ENCODE measurements around the gene MYO7B. TPM values are rescaled to one million over a fixed set of nuclear protein-coding genes. Genes with fewer than 3 reads are reported as not detected.

MYO7B gene
- total RNA-seq, 1 donor from 2014 or later, result 0.04 TPM

- Mint-ChIP-seq H3K36me3 (no peaks in the 10 kb centered on the region), H3K4me3 (no peak overlapping the region), H3K27ac (no peak overlapping the region), H3K9me3 (no peaks in the 10 kb centered on the region), H3K4me1 (peaks cover 9% of the 10 kb centered on the region), H3K27me3 (ENCODE audit: low read depth) (no peaks in the 10 kb centered on the region)
- no peak for TF ChIP-seq CTCF (IDR thresholded peaks at IDR 0.05; ENCODE audit: unreplicated experiment)
- DNase-seq (ENCODE audit: low spot score in 2 of 2, unreplicated experiment in 2 of 2), result no peak
Measured at GRCh38 chr2:127656569-127657231, 121.2 kb downstream of the MYO7B start.

DNA sequence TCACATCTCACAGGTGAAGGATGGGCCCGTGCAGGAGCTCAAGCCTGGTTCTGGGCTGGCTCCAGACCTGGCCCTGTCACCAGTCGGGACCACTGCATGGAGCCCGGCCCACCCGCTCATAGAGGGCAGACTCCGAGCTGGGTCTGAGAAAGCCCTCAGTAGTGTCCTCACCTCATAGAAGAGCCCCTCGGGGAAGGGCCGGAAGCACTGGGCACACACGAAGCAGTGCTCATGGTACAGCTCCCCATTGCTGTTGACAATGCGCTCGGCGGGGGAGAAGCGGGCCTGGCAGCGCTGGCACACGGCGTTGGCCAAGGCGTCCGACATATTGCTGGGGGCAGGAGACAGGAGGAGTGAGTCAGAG is 121.7 kb downstream of the MYO7B start:
- Mint-ChIP-seq H3K36me3 (no peaks in the 10 kb centered on the region), H3K4me1 (peaks cover 4% of the 10 kb centered on the region), H3K27me3 (ENCODE audit: low read depth) (no peaks in the 10 kb centered on the region), H3K9me3 (no peaks in the 10 kb centered on the region), H3K27ac (no peak overlapping the region), H3K4me3 (no peak overlapping the region)
- DNase-seq (ENCODE audit: low spot score in 2 of 2, unreplicated experiment in 2 of 2), result no peak
- no peak for TF ChIP-seq CTCF (IDR thresholded peaks at IDR 0.05; ENCODE audit: unreplicated experiment)

DNA sequence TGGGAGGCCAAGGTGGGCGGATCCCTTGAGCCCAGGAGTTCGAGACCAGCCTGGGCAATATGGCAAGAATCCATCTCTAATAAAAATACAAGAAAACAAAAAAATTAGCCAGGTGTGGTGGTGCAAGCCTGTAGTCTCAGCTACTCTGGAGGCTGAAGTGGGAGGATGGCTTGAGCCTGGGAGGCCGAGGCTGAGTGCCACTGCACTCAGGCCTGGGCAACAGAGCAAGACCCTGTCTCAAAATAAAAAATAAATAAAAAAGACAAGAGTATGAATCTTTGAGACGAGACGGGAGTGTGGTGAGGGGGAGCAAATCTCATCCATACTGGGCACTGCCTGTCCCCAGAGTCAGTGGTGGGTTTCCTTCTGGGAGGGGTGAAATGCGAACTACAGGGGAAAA is 122.7 kb downstream of the MYO7B start:
- TF ChIP-seq CTCF (IDR thresholded peaks at IDR 0.05; ENCODE audit: unreplicated experiment), result no peak
- no peak for DNase-seq (ENCODE audit: low spot score in 2 of 2, unreplicated experiment in 2 of 2)
- Mint-ChIP-seq H3K9me3 (no peaks in the 10 kb centered on the region), H3K27ac (no peak overlapping the region), H3K36me3 (no peaks in the 10 kb centered on the region), H3K27me3 (ENCODE audit: low read depth) (peaks cover 5% of the 10 kb centered on the region), H3K4me1 (no peaks in the 10 kb centered on the region), H3K4me3 (no peak overlapping the region)

GRCh38 chr2:127658641-127659407 is 123.3 kb downstream of the MYO7B start:
- Mint-ChIP-seq H3K4me3 (no peak overlapping the region), H3K27ac (no peak overlapping the region), H3K9me3 (no peaks in the 10 kb centered on the region), H3K4me1 (peaks cover 3% of the 10 kb centered on the region), H3K36me3 (no peaks in the 10 kb centered on the region), H3K27me3 (ENCODE audit: low read depth) (peaks cover 12% of the 10 kb centered on the region)
- no peak for DNase-seq (ENCODE audit: low spot score in 2 of 2, unreplicated experiment in 2 of 2)
- no peak for TF ChIP-seq CTCF (IDR thresholded peaks at IDR 0.05; ENCODE audit: unreplicated experiment)

- DNase-seq (ENCODE audit: low spot score in 2 of 2, unreplicated experiment in 2 of 2), result peak in 1 of 2 experiments; percentile 2
- peaks cover 17% of the 10 kb centered on the region for H3K27me3 Mint-ChIP-seq (ENCODE audit: low read depth)
Measured at GRCh38 chr2:127659408-127660290, 124.2 kb downstream of the MYO7B start.

More at GRCh38 chr2:127659408-127660290, 124.2 kb downstream of the MYO7B start:
- Mint-ChIP-seq H3K9me3 (no peaks in the 10 kb centered on the region), H3K4me3 (no peak overlapping the region), H3K36me3 (no peaks in the 10 kb centered on the region), H3K27ac (no peak overlapping the region), H3K4me1 (peaks cover 4% of the 10 kb centered on the region)
- no peak for TF ChIP-seq CTCF (IDR thresholded peaks at IDR 0.05; ENCODE audit: unreplicated experiment)

All from mesothelial cell of epicardium (in vitro differentiated cells).